ENCODE measurements around the gene PPP4R3B. TPM values are rescaled to one million over a fixed set of nuclear protein-coding genes. Genes with fewer than 3 reads are reported as not detected.

PPP4R3B gene
- total RNA-seq, 2 experiments from 2014 or later = 42.3 to 68.4 TPM

GRCh38 chr2:55556809-55557208, 60.6 kb downstream of the PPP4R3B start:
- Histone ChIP-seq H3K4me1 (ENCODE audit: insufficient read depth, low read length, poor library complexity, severe bottlenecking) (no peaks in the 10 kb centered on the region), H4K20me1 (ENCODE audit: insufficient read depth, low read length) (no peaks in the 10 kb centered on the region), H2AFZ (ENCODE audit: low read length) (no peak overlapping the region), H3K36me3 (ENCODE audit: insufficient read depth, low read length) (peaks cover 96% of the 10 kb centered on the region), H3K79me2 (ENCODE audit: insufficient read depth, low read depth, low read length) (no peaks in the 10 kb centered on the region), H3K9me3 (ENCODE audit: low read length) (peaks cover 11% of the 10 kb centered on the region; the same call in 1 of the 2 replicates), H3K9me2 (ENCODE audit: insufficient read depth, low read length) (no peaks in the 10 kb centered on the region), H3K27ac (ENCODE audit: low read depth, low read length, poor library complexity, severe bottlenecking) (no peak overlapping the region), H3K4me2 (ENCODE audit: low read length) (no peak overlapping the region), H3K4me3 (ENCODE audit: low read depth, low read length, poor library complexity, severe bottlenecking) (no peak overlapping the region)
- ChIA-PET POLR2A (interaction anchor here (0.6 to 1.4 kb wide), 6 partner anchors 13 to 68 kb away, joined by 3 to 6 read pairs (median 4); no protein-coding TSS in a partner anchor), CTCF (ENCODE audit: unreplicated experiment) (no interaction called here)
- intact Hi-C loops (cut with micrococcal nuclease; ENCODE audit: unreplicated experiment) = no loop called here
- no TSS peak for BruUV-seq (replicated peaks)
- no peak for DNase-seq (ENCODE audit: low spot score)
- no peak for TF ChIP-seq CTCF (conservative IDR thresholded peaks at IDR 0.05; ENCODE audit: low read length)
- TF ChIP-seq EZH2phosphoT487 (IDR thresholded peaks at IDR 0.05; ENCODE audit: borderline replicate concordance, low read depth, low read length) = no peak

DNA sequence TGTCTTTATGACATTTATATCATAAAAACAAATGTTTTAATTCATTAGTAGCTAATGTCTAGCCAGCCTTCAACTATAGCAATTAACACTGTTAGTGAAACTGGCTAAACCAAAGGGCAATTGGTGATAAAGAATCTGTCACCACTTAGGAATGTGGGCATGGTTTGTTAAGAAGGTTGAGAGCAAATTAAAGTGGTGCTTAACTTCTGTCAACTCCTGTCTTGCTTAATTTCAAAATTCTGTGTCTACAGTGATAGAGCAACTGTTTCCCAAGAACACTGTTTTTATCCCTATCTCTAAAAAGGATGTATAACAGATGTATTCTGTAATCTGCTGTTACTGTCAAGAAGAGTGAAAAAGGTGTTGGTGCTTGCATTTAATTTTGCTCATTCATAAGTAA, 61.4 kb downstream of the PPP4R3B start:
- intact Hi-C loops (cut with micrococcal nuclease; ENCODE audit: unreplicated experiment) = no loop called here

More for the DNA sequence above, 61.4 kb downstream of the PPP4R3B start:
- Histone ChIP-seq H3K27ac (ENCODE audit: low read depth, low read length, poor library complexity, severe bottlenecking) (no peak overlapping the region), H3K9me2 (ENCODE audit: insufficient read depth, low read length) (no peaks in the 10 kb centered on the region), H3K9me3 (ENCODE audit: low read length) (peaks cover 3% of the 10 kb centered on the region; the same call in 1 of the 2 replicates), H3K79me2 (ENCODE audit: insufficient read depth, low read depth, low read length) (no peaks in the 10 kb centered on the region), H3K4me1 (ENCODE audit: insufficient read depth, low read length, poor library complexity, severe bottlenecking) (no peaks in the 10 kb centered on the region), H4K20me1 (ENCODE audit: insufficient read depth, low read length) (no peaks in the 10 kb centered on the region), H3K4me2 (ENCODE audit: low read length) (no peak overlapping the region), H3K4me3 (ENCODE audit: low read depth, low read length, poor library complexity, severe bottlenecking) (no peak overlapping the region), H2AFZ (ENCODE audit: low read length) (no peak overlapping the region), H3K36me3 (ENCODE audit: insufficient read depth, low read length) (peaks cover 91% of the 10 kb centered on the region)
- ChIA-PET CTCF (ENCODE audit: unreplicated experiment) (no interaction called here), POLR2A (interaction anchor here (0.6 to 1.4 kb wide), 4 partner anchors 12 to 67 kb away, joined by 3 to 6 read pairs (median 4); no protein-coding TSS in a partner anchor)
- TF ChIP-seq CTCF (conservative IDR thresholded peaks at IDR 0.05; ENCODE audit: low read length) = no peak
- no peak for TF ChIP-seq EZH2phosphoT487 (IDR thresholded peaks at IDR 0.05; ENCODE audit: borderline replicate concordance, low read depth, low read length)
- DNase-seq (ENCODE audit: low spot score) = no peak
- no TSS peak for BruUV-seq (replicated peaks)

Data from OCI-LY7 (cell line).